ENCODE measurements around the gene SLC36A1. TPM values are rescaled to one million over a fixed set of nuclear protein-coding genes. Genes with fewer than 3 reads are reported as not detected.
"Not testable (repeated sequence)": the region's sequence is repeated elsewhere in the genome, so short reads cannot be mapped to it uniquely, and the experiment has no call there.

SLC36A1 gene
- total RNA-seq, 1 donor from 2014 or later, result 19.9 TPM

GRCh38 chr5:151497391-151498002, 50.1 kb downstream of the SLC36A1 start:
- no peak overlapping the region for H3K4me3 ChIP-seq
- no peak for DNase-seq (ENCODE audit: low spot score in 2 of 2)
- no peak for TF ChIP-seq CTCF (IDR thresholded peaks at IDR 0.05)
- H3K27me3 ChIP-seq, result no peaks in the 10 kb centered on the region
- intact Hi-C loops (cut with DNase I), result no loop called here
- no peak overlapping the region for H3K27ac ChIP-seq
- no peaks in the 10 kb centered on the region for H3K9me3 ChIP-seq
- H3K36me3 ChIP-seq, result no peaks in the 10 kb centered on the region
- no peaks in the 10 kb centered on the region for H3K4me1 ChIP-seq

- H3K9me3 ChIP-seq, result no peaks in the 10 kb centered on the region
- no peak for TF ChIP-seq CTCF (IDR thresholded peaks at IDR 0.05)
- no peak overlapping the region for H3K4me3 ChIP-seq
- no peak for DNase-seq (ENCODE audit: low spot score in 2 of 2)
- no peaks in the 10 kb centered on the region for H3K4me1 ChIP-seq
- H3K27ac ChIP-seq, result no peak overlapping the region
- no peaks in the 10 kb centered on the region for H3K27me3 ChIP-seq
- no peaks in the 10 kb centered on the region for H3K36me3 ChIP-seq
- intact Hi-C loops (cut with DNase I), result no loop called here
Measured at GRCh38 chr5:151498395-151499155, 51.2 kb downstream of the SLC36A1 start.

GRCh38 chr5:151499501-151500035, 52.2 kb downstream of the SLC36A1 start:
- Histone ChIP-seq H3K36me3 (no peaks in the 10 kb centered on the region), H3K4me1 (no peaks in the 10 kb centered on the region), H3K9me3 (no peaks in the 10 kb centered on the region), H3K27me3 (no peaks in the 10 kb centered on the region), H3K27ac (no peak overlapping the region), H3K4me3 (no peak overlapping the region)
- intact Hi-C loops (cut with DNase I), result loop anchor here (1.0 kb wide), 1 partner anchor 52 kb away; the partner anchor contains the start of gene SLC36A1
- TF ChIP-seq CTCF (IDR thresholded peaks at IDR 0.05), result no peak
- DNase-seq (ENCODE audit: low spot score in 2 of 2), result no peak

- DNase-seq (ENCODE audit: low spot score in 2 of 2), result no peak
- Histone ChIP-seq H3K27ac (no peak overlapping the region), H3K4me3 (no peak overlapping the region), H3K27me3 (no peaks in the 10 kb centered on the region), H3K4me1 (no peaks in the 10 kb centered on the region), H3K9me3 (no peaks in the 10 kb centered on the region), H3K36me3 (no peaks in the 10 kb centered on the region)
- TF ChIP-seq CTCF (IDR thresholded peaks at IDR 0.05), result no peak
- intact Hi-C loops (cut with DNase I), result no loop called here
Measured at GRCh38 chr5:151504006-151504405, 56.6 kb downstream of the SLC36A1 start.

- H3K27me3 ChIP-seq; H3K4me3 ChIP-seq; H3K27ac ChIP-seq; H3K36me3 ChIP-seq; H3K9me3 ChIP-seq; intact Hi-C loops (cut with DNase I); DNase-seq (ENCODE audit: low spot score in 2 of 2); H3K4me1 ChIP-seq: not testable (repeated sequence)
Measured at GRCh38 chr5:151508308-151508707, 60.9 kb downstream of the SLC36A1 start.

- Histone ChIP-seq H3K36me3 (no peaks in the 10 kb centered on the region), H3K9me3 (no peaks in the 10 kb centered on the region), H3K4me3 (no peak overlapping the region), H3K27me3 (no peaks in the 10 kb centered on the region), H3K27ac (no peak overlapping the region), H3K4me1 (no peaks in the 10 kb centered on the region)
- TF ChIP-seq CTCF (IDR thresholded peaks at IDR 0.05), result no peak
- intact Hi-C loops (cut with DNase I), result no loop called here
- no peak for DNase-seq (ENCODE audit: low spot score in 2 of 2)
Measured at GRCh38 chr5:151509231-151509630, 61.8 kb downstream of the SLC36A1 start.
